KBM-7 (cell line): ENCODE measurements around the gene PPA1.
"Not testable (repeated sequence)": the region's sequence is repeated elsewhere in the genome, so short reads cannot be mapped to it uniquely, and the experiment has no call there.

ENCODE experiments used
- DNase-seq: peaks from one replicate; pipeline ENCODE4 v3.0.0-alpha.2; 2015
- in situ Hi-C: fragments of 300-500 bp; cut with MboI; formaldehyde crosslinking; loops from 2 replicates; pipeline ENCODE4 v1.14.3; 2020; ENCODE audit warnings: low sequenced_read_pairs, low pct_unique_long_range_greater_than_20kb, mixed read lengths

PPA1 gene

GRCh38 chr10:70233109-70233938 is at the start of gene PPA1:
TSS of gene PPA1 (minus strand) at chr10:70233429. CDS start at chr10:70233327, 102 bp downstream.
- peak; percentile 93 for DNase-seq
- in situ Hi-C loops, result no loop called here

DNA sequence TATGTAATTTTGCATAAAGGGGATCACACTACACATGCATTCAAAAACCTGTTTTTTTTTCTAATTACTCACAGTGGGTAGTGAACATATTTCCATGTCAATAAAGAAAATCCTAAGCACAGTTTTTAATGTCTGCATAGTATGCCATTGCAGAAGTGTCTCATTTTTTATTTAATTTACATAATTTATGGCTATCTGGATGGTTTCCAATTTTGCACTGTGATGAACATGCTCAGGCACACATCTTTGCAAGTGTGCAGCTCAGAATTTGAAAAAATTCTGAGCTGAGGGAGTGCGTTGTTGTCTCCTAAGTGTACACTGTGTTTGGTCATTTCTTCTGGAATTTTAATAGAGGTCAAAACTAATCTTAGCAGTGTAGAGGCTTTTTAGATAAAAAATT is 48.4 kb upstream of the PPA1 start:
- in situ Hi-C loops, result no loop called here
- DNase-seq, result no peak

- DNase-seq, result no peak
These were observed 46.9 kb upstream of the PPA1 start for GRCh38 chr10:70280099-70280498.

DNA sequence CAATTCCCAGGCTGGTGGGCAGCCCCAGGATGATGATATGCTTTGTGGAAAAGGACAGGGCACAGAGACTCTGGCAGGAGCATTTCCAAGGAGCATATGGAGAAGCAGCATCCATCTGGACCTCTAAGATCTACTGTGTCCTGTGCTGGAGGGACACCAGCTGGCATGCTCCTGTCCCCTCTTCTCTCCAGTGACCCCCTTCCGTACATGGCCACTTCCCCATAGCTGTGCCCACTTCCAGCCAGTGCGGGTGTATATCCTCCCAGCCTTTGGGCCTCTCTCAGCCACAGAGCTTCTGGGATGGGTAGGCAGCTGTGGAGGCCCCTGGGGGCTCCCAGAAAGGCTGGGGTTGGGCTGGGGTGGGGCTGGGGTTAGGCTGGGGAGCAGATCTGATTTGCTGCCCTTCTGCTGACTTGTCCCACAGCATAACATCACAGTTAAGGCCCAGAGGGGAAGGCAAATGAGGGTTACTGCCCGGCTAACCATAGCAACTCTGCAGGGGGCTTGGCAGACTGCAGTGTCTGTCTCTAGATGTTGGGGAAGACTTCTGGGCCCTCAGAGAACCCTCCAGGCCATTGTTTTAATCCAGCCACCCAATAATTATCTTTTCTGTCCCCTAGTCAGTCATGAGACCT is 44.3 kb upstream of the PPA1 start:
- in situ Hi-C loops, result no loop called here
- DNase-seq, result no peak

More at GRCh38 chr10:70280099-70280498, 46.9 kb upstream of the PPA1 start:
- in situ Hi-C loops, result no loop called here

DNA sequence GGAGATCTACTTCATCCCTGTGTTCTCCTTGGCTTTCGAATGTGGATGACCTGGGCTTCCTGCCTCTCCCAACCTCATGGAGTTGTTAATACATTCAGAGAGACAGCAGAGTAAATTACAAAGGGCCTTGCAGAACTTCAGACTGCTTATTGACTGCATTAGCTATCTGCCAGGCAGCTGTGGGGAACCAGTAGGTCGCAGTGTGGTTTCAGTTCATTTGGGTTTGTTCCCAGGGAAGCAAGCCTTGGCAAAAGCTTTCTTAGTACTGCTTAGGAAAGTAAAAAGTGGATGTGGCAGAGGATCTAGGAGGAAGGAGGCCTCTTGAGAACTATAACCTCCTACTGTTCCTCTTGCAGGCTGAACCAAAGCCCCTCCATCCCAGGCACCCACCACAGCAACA is 41.4 kb upstream of the PPA1 start:
- DNase-seq, result no peak
- in situ Hi-C loops, result no loop called here

DNA sequence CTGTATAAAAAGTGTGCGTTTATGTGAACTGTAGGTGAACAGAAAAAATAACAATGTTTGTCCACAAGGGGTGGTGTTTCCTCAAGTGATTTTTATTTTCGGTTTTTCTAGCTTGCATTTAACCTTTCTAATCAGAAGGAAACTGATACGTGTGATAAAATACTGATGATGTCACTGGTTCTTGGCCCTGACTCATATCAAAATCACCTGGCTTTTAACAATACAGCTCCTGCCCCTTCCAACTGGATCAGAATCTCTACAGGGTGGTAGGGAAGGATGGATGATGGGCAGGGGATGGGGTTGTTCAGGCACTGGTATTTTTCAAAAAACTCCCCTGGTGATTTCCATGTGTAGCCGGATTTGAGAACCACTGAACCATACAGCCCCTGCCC is 39.7 kb upstream of the PPA1 start:
- no peak for DNase-seq
- in situ Hi-C loops, result no loop called here

- in situ Hi-C loops, result no loop called here
These were observed 39.0 kb upstream of the PPA1 start for GRCh38 chr10:70271996-70272924.

DNA sequence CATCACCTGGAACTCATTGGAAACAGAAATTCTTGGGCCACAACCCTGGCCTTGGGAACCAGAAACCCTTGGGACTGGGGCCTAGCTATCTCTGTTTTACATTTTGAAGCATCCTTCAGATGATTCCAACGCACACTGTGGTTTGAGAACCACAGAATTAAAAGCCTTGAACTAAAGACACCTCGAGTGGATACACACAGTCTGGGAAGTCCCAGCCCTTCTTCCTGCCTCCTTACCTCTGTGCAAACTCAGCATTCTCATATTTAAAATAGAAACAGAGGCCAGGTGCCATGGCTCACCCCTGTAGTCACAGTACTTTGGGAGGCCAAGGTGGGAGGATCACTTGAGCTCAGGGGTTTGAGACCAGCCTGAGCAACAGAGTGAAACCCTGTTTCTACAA is 37.7 kb upstream of the PPA1 start:
- in situ Hi-C loops, result no loop called here
- DNase-seq, result no peak

More at GRCh38 chr10:70271996-70272924, 39.0 kb upstream of the PPA1 start:
- no peak for DNase-seq

DNA sequence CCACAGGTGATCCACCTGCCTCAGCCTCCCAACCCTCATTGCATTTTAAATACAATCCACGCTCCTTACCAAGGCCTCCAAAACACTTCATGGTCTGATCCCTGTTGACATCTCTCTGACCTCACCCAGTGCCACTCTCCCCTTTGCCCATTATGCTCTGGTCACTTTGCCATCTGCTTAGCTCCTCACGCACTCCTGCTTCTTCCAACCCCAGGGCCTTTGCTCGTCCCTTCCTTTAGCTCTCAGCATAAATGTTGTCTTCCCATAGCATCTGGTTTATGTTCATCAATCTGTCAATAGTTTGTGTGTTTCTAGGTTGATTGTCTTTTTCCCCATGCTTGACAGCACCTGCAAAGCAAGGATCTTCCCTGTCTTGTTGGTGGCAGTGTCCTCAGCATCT is 36.5 kb upstream of the PPA1 start:
- DNase-seq, result no peak
- in situ Hi-C loops, result no loop called here

DNA sequence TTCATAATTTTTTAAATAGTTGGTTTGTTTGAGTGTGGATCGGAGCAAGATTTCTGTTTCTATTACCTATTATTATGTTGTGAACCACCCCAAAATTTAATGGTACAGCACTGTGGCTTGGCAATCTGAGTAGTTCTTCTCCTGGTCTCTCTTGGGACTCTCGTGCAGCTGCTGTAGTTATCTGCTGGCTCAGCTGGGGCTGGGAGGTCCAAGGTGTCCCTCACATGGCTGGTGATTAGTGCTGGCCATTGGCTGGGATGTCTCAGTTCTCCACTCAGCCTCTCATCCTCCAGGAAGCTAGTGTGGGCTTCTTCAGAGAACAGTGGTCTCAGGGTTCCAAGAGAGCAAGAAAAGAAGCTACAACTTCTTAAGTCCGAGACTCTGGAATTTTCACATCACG is 35.1 kb upstream of the PPA1 start:
- no peak for DNase-seq
- in situ Hi-C loops, result no loop called here

GRCh38 chr10:70267161-70267933 is 34.1 kb upstream of the PPA1 start:
- DNase-seq, result no peak
- in situ Hi-C loops, result no loop called here

GRCh38 chr10:70266701-70267100 is 33.5 kb upstream of the PPA1 start:
- no peak for DNase-seq
- in situ Hi-C loops, result no loop called here

- in situ Hi-C loops, result no loop called here
These were observed 32.8 kb upstream of the PPA1 start for GRCh38 chr10:70266056-70266455.

DNA sequence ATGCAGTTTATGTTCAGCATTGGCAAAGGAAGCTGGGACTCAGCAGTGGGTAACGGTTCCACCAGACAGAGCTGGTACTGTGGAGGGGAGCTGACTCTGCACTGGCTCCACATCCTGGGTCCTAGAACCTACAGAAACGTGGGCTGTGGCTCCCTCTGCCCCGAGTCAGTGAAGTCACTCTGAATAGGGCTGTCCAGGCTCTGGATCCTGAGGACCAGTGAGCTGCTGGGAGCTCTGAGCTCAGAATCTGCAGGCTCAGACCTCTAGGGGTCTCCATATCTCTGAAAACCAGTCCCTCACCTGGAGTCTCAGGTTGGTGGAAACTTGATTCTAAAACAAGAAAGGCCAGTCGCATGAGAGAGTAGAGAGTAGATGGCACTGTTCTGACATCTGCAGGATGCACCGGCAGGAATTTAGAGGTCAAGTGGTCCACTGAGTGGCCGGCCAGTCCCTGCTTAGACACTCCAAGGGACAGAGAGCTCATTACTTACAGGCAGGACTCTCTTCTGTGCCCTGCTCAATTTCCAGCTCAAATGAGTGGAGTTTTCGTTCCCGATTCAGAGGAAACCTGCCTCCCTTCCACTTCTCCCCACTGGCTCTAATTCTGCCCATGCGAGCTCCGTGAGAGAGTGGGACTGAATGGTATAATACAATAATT is 31.9 kb upstream of the PPA1 start:
- DNase-seq, result no peak
- in situ Hi-C loops, result no loop called here

More at GRCh38 chr10:70266056-70266455, 32.8 kb upstream of the PPA1 start:
- DNase-seq, result no peak

DNA sequence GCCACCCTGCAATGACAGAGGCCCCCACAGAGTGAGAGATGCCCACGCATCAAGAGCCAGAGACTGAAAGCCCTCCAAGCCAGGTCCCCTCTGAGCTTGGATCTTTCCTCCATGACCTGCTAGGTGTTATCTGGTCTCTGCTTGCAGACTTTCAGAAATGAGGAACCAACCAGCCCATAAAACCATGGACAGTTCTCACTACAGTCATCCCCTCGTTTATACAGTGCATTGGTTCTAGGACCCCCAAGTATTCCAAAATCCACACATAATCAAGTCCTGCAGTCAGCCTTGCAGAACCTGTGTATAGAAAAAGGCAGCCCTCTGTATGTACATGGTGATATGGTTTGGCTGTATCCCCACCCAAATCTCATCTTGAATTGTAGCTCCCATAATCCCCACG is 27.5 kb upstream of the PPA1 start:
- DNase-seq, result no peak
- in situ Hi-C loops, result no loop called here

DNA sequence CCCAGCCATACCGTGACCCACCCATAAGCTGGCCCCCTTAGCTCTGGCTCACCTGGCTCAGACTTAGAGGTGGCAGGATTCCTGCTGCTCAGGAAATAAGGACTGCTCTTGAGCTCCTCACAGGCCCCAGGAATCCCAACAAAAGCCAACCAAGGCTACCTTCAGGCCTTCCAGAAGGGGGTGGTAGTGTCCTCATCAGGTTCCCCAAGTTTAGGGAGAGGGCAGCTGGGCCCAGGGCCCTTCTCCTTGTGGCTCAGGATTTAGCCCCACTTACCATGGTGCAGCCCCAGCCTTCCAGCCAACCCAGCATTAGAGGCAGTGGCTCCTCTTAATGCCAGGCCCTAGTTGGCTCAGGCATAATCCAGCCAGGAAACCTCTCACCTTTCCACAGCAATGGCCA is 27.0 kb upstream of the PPA1 start:
- in situ Hi-C loops, result no loop called here
- DNase-seq, result no peak

GRCh38 chr10:70258216-70258615 is 25.0 kb upstream of the PPA1 start:
- DNase-seq, result no peak
- in situ Hi-C loops, result no loop called here

- DNase-seq, in situ Hi-C loops: not testable (repeated sequence)
These were observed 24.6 kb upstream of the PPA1 start for GRCh38 chr10:70257816-70258215.
